Caco-2 (cell line): ENCODE data around the gene PMF1. TPM values are rescaled to one million over a fixed set of nuclear protein-coding genes. Genes with fewer than 3 reads are reported as not detected.
A peak's percentile ranks its signal among the peaks of the same experiment; 100 is the strongest.

Experiments used
- BruUV-seq: library from RNA; stranded (reverse); fragments of 400-500 nt; replicated peaks from 2 replicates; lab custom pipeline; 2021; lab: Mats Ljungman, UMichigan
- CTCF ChIA-PET: fragments of 300-600 bp; sonication (Branson Sonifier 250); formaldehyde crosslinking; loops from one replicate; lab custom pipeline; 2022; ENCODE audit warnings: antibody characterized with exemption; lab: Charles Lee
- POLR2A ChIA-PET: fragments of 300-600 bp; sonication (Branson Sonifier 250); formaldehyde crosslinking; loops from one replicate; lab custom pipeline; 2022; ENCODE audit warnings: antibody characterized with exemption; lab: Charles Lee
- DNase-seq, 2 experiments: peaks; one replicate each; pipeline versions ENCODE4 v3.0.0 to v3.0.0-alpha.2; 2020 to 2022
- H3K27me3 ChIP-seq: replicated peaks from 2 replicates; pipeline ENCODE4 v1.6.0; 2011; ENCODE audit warnings: low read length; ENCODE audit not compliant: control insufficient read depth, insufficient read depth
- H3K36me3 ChIP-seq: 2 replicates; pipeline ENCODE4 v1.5.1; 2011; ENCODE audit warnings: low read length; ENCODE audit not compliant: control insufficient read depth, insufficient read depth
- H3K4me1 ChIP-seq: fragments of 250-450 bp; sonication (Bioruptor Pico); 2 replicates; pipeline ENCODE4 v1.5.1; 2020; ENCODE audit warnings: mild to moderate bottlenecking
- H3K4me3 ChIP-seq: 2 replicates; pipeline ENCODE4 v1.5.1; 2011; ENCODE audit warnings: low read depth, mild to moderate bottlenecking, control low read depth, low read length
- H3K9me3 ChIP-seq: fragments of 250-450 bp; sonication (Bioruptor Pico); 2 replicates; pipeline ENCODE4 v1.5.1; 2020; ENCODE audit warnings: mild to moderate bottlenecking, moderate library complexity
- H3K27ac Mint-ChIP-seq: one replicate; pipeline ENCODE4 v1.8.0; 2022; ENCODE audit warnings: mixed read lengths; ENCODE audit not compliant: unreplicated experiment
- H3K27me3 Mint-ChIP-seq: one replicate; pipeline ENCODE4 v1.8.0; 2022; ENCODE audit warnings: mixed read lengths; ENCODE audit not compliant: insufficient read depth, unreplicated experiment
- H3K36me3 Mint-ChIP-seq: one replicate; pipeline ENCODE4 v1.8.0; 2022; ENCODE audit warnings: mild to moderate bottlenecking, mixed read lengths; ENCODE audit not compliant: insufficient read depth, unreplicated experiment
- H3K4me1 Mint-ChIP-seq: one replicate; pipeline ENCODE4 v1.8.0; 2022; ENCODE audit warnings: low read depth, mixed read lengths; ENCODE audit not compliant: unreplicated experiment
- H3K4me3 Mint-ChIP-seq: one replicate; pipeline ENCODE4 v1.8.0; 2022; ENCODE audit warnings: mild to moderate bottlenecking, moderate library complexity, mixed read lengths; ENCODE audit not compliant: unreplicated experiment
- H3K9me3 Mint-ChIP-seq: one replicate; pipeline ENCODE4 v1.8.0; 2022; ENCODE audit warnings: mixed read lengths; ENCODE audit not compliant: unreplicated experiment
- intact Hi-C: fragments of 100-400 bp; cut with micrococcal nuclease; formaldehyde crosslinking; loops from one replicate; pipeline ENCODE4 v1.10.0; 2022; ENCODE audit not compliant: unreplicated experiment
- total RNA-seq: library from RNA; stranded (reverse); gene quantifications from 2 replicates; pipeline ENCODE4 v1.2.3, GENCODE V29; 2022
- TF ChIP-seq, protein P1 (sequence below), 2 experiments: fragments of 200-600 bp in 1 of 2; IDR thresholded peaks; 1 replicate in 1 of 2; 2 replicates in 1 of 2; pipeline versions ENCODE4 v1.5.1 to v1.8.0; 2011 to 2022; ENCODE audit warnings: antibody characterized with exemption in 1 of 2, control low read depth in 1 of 2, inconsistent platforms in 1 of 2, low read depth in 1 of 2, low read length in 1 of 2, mild to moderate bottlenecking in 1 of 2, moderate library complexity in 1 of 2; ENCODE audit not compliant: insufficient read depth in 1 of 2, severe bottlenecking in 1 of 2, unreplicated experiment in 1 of 2

Gene PMF1
- total RNA-seq, 1 experiment from 2014 or later = 90.2 TPM

DNA sequence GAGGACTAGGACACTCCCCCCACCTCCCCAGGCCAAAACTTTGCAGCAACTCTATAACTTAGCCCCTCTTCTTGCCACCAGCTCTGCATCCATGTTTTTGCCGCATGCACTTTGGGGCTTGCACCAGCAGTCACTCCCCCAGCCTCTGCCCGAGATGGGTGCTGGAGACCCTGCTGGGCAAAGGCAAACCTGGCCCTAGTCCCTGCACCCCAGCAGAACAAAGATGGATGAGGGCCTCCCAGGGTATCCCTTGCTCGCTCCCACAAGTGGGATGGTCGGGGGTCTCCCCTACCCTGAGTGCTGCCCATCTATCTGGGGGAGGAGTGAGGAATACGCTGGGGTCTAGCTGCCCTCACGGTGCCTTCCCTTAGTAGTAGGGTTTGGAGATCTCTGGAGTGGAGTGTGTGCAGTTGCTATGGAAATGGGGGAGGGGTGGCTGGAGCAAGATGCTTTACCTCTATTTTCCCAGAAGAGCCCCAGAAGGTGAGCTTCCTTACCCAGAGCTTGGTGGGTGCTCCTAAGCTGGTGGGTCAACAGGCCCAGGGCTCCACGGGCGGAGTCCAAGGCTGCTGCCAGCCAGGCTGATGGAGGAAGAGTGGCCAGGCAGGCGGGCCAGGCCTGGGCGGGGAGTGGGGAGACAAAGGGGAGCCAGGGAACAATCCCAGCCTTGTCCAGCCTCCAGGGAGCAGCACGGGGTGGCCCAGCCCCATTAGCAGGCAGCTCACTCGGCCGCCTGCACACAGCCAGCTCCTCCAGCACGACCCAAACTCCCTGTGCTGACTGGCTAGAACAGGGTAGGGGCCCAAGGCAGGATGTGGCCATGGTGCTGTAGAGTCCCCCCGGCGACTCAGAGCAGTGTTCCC lies 34.9 kb downstream of the PMF1 start, which contains the start of gene PAQR6:
PAQR6 (minus strand) TSS at position 597 of the 863 bp plus-strand sequence. CDS start 1,325 bp downstream, outside the sequence.
- Histone ChIP-seq H3K4me3 (no peak within 1 kb of the TSS), H3K9me3 (no peaks in the 10 kb centered on the region), H3K36me3 (peaks cover 6% of the 10 kb centered on the region; the same call in 1 of the 2 replicates), H3K4me1 (no peaks in the 10 kb centered on the region), H3K27me3 (no peaks in the 10 kb centered on the region)
- intact Hi-C loops = no loop called here
- Mint-ChIP-seq H3K36me3 (peaks cover 87% of the 10 kb centered on the region), H3K9me3 (no peaks in the 10 kb centered on the region), H3K4me1 (peaks cover 4% of the 10 kb centered on the region), H3K27me3 (no peaks in the 10 kb centered on the region), H3K27ac (peak within 1 kb of the TSS; percentile 48), H3K4me3 (peak within 1 kb of the TSS; percentile 16)
- DNase-seq = no peak
- ChIA-PET POLR2A (no interaction called here), CTCF (interaction anchor here (0.6 to 1.0 kb wide), 4 partner anchors 16 to 106 kb away, joined by 3 to 4 read pairs (median 3); no protein-coding TSS in a partner anchor)
- no TSS peak for BruUV-seq
- TF ChIP-seq, protein P1, sequence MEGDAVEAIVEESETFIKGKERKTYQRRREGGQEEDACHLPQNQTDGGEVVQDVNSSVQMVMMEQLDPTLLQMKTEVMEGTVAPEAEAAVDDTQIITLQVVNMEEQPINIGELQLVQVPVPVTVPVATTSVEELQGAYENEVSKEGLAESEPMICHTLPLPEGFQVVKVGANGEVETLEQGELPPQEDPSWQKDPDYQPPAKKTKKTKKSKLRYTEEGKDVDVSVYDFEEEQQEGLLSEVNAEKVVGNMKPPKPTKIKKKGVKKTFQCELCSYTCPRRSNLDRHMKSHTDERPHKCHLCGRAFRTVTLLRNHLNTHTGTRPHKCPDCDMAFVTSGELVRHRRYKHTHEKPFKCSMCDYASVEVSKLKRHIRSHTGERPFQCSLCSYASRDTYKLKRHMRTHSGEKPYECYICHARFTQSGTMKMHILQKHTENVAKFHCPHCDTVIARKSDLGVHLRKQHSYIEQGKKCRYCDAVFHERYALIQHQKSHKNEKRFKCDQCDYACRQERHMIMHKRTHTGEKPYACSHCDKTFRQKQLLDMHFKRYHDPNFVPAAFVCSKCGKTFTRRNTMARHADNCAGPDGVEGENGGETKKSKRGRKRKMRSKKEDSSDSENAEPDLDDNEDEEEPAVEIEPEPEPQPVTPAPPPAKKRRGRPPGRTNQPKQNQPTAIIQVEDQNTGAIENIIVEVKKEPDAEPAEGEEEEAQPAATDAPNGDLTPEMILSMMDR (IDR thresholded peaks at IDR 0.05; ENCODE audit: insufficient read depth in 1 of 2, low read depth in 1 of 2, low read length in 1 of 2, severe bottlenecking in 1 of 2, unreplicated experiment in 1 of 2) = no peak

DNA sequence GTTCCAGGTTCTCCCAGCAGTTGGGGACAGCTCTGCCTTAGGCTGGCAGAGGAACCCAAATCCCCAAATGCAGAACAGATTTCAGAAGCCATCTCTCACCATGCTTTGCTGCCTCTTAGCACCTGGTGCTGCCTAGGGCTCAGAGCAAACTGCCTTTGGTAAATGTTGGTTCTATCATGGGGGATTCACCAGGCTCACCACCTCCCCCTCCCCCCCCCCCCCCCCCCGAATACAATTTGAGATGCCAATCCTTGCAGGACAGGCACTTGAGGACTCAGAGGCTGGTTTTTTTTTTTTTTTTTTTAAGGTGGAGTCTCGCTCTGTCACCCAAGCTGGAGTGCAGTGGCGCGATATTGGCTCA lies 35.5 kb downstream of the PMF1 start:
- Mint-ChIP-seq H3K27ac (no peak overlapping the region), H3K4me3 (no peak overlapping the region), H3K9me3 (no peaks in the 10 kb centered on the region), H3K27me3 (no peaks in the 10 kb centered on the region), H3K4me1 (peaks cover 4% of the 10 kb centered on the region), H3K36me3 (peaks cover 87% of the 10 kb centered on the region)
- DNase-seq = no peak
- Histone ChIP-seq H3K9me3 (no peaks in the 10 kb centered on the region), H3K27me3 (no peaks in the 10 kb centered on the region), H3K36me3 (peaks cover 6% of the 10 kb centered on the region; the same call in 1 of the 2 replicates), H3K4me3 (no peak overlapping the region), H3K4me1 (no peaks in the 10 kb centered on the region)
- CTCF ChIA-PET = interaction anchor here (0.6 to 1.0 kb wide), 4 partner anchors 16 to 107 kb away, joined by 3 to 4 read pairs (median 3); no protein-coding TSS in a partner anchor
- TF ChIP-seq, protein P1 (IDR thresholded peaks at IDR 0.05; ENCODE audit: insufficient read depth in 1 of 2, low read depth in 1 of 2, low read length in 1 of 2, severe bottlenecking in 1 of 2, unreplicated experiment in 1 of 2) = no peak
- POLR2A ChIA-PET = no interaction called here
- intact Hi-C loops = no loop called here
- BruUV-seq = no TSS peak

DNA sequence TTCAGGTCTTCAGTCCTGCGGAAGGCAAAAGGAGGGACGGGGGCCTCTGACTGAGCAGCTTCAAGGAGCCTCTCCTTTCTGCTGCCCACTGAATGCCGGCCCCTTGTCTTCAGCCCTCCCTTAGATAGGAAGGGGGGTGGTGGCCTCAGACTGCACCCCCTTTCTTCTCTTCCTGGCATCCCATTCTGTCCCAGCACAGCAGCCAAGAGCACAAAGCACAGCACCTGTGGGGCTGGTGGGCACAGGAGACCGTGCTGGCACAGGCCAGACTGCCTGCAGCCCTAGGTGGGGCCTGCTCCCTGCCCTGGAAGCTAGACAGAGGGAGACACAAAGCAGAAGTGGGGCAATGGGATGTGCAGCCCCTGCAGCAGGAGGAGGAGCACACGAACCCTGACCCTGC lies 36.8 kb downstream of the PMF1 start:
- Mint-ChIP-seq H3K4me3 (no peak overlapping the region), H3K27ac (no peak overlapping the region), H3K27me3 (no peaks in the 10 kb centered on the region), H3K36me3 (peaks cover 87% of the 10 kb centered on the region), H3K9me3 (no peaks in the 10 kb centered on the region), H3K4me1 (peaks cover 4% of the 10 kb centered on the region)
- no peak overlapping the region for H3K4me3 ChIP-seq
- H3K9me3 ChIP-seq = no peaks in the 10 kb centered on the region
- BruUV-seq = TSS peak; percentile 43
- no peaks in the 10 kb centered on the region for H3K27me3 ChIP-seq
- no peaks in the 10 kb centered on the region for H3K4me1 ChIP-seq
- H3K36me3 ChIP-seq = peaks cover 6% of the 10 kb centered on the region; the same call in 1 of the 2 replicates
- CTCF ChIA-PET = interaction anchor here (0.6 kb wide), 1 partner anchor 24 kb away, joined by 7 read pairs; no protein-coding TSS in a partner anchor
- intact Hi-C loops = no loop called here
- no peak for DNase-seq
- TF ChIP-seq, protein P1 (IDR thresholded peaks at IDR 0.05; ENCODE audit: insufficient read depth in 1 of 2, low read depth in 1 of 2, low read length in 1 of 2, severe bottlenecking in 1 of 2, unreplicated experiment in 1 of 2) = no peak
- POLR2A ChIA-PET = no interaction called here
